BJ (cell line): ENCODE data around the gene CAPZA3. TPM values are rescaled to one million over a fixed set of nuclear protein-coding genes. Genes with fewer than 3 reads are reported as not detected.
"Not testable (repeated sequence)": the region's sequence is repeated elsewhere in the genome, so short reads cannot be mapped to it uniquely, and the experiment has no call there.

Experiments used
- CTCF ChIA-PET: fragments of 350-600 bp; formaldehyde crosslinking; extraction: SDS; loops from one replicate; lab custom pipeline; 2021; ENCODE audit warnings: antibody characterized with exemption, inconsistent platforms; lab: Yijun Ruan, JAX
- POLR2A ChIA-PET: fragments of 300-600 bp; sonication (Branson Sonifier 250); formaldehyde crosslinking; extraction: SDS; loops from one replicate; lab custom pipeline; 2021; ENCODE audit warnings: antibody characterized with exemption; lab: Charles Lee
- DNase-seq: peaks from one replicate; pipeline ENCODE4 v3.0.0-alpha.2; 2011; ENCODE audit warnings: low read depth
- H3K27me3 ChIP-seq: 2 replicates; pipeline ENCODE4 v1.6.0; 2011; ENCODE audit warnings: low read length; ENCODE audit not compliant: control insufficient read depth, insufficient read depth
- H3K36me3 ChIP-seq: 2 replicates; pipeline ENCODE4 v1.5.1; 2011; ENCODE audit warnings: low read length; ENCODE audit not compliant: control insufficient read depth, insufficient read depth
- H3K4me3 ChIP-seq: 2 replicates; pipeline ENCODE4 v1.5.1; 2011; ENCODE audit warnings: low read depth, mild to moderate bottlenecking, control low read depth, low read length
- CTCF ChIP-seq: IDR thresholded peaks from 2 replicates; pipeline ENCODE4 v1.5.1; 2011; ENCODE audit warnings: low read depth, mild to moderate bottlenecking, control low read depth, inconsistent platforms, low read length, moderate library complexity; ENCODE audit not compliant: insufficient read depth
- polyA plus RNA-seq: library from polyadenylated mRNA; depleted of rRNA; stranded (reverse); fragments of >200 nt; gene quantifications from 2 replicates; pipeline ENCODE4 v1.2.3, GENCODE V29; 2011

CAPZA3 gene
- polyA plus RNA-seq, 1 experiment = not detected

- CTCF ChIA-PET = interaction anchor here (0.8 to 1.0 kb wide), 2 partner anchors 32 to 502 kb away, joined by 3 read pairs; no protein-coding TSS in a partner anchor
Observed at GRCh38 chr12:18752280-18752920, 14.5 kb downstream of the CAPZA3 start.

GRCh38 chr12:18752947-18753346 is 15.0 kb downstream of the CAPZA3 start:
- DNase-seq = no peak
- ChIA-PET POLR2A (interaction anchor here (0.6 kb wide), 1 partner anchor 41 kb away, joined by 4 read pairs; no protein-coding TSS in a partner anchor), CTCF (no interaction called here)
- TF ChIP-seq CTCF = no peak
- Histone ChIP-seq H3K4me3 (no peak overlapping the region), H3K36me3 (no peaks in the 10 kb centered on the region), H3K27me3 (no peaks in the 10 kb centered on the region)

More at GRCh38 chr12:18752280-18752920, 14.5 kb downstream of the CAPZA3 start:
- POLR2A ChIA-PET = interaction anchor here (0.6 kb wide), 1 partner anchor 198 kb away, joined by 3 read pairs; no protein-coding TSS in a partner anchor
- DNase-seq = peak; percentile 13
- no peak for TF ChIP-seq CTCF
- no peaks in the 10 kb centered on the region for H3K27me3 ChIP-seq
- no peaks in the 10 kb centered on the region for H3K36me3 ChIP-seq
- H3K4me3 ChIP-seq = no peak overlapping the region

GRCh38 chr12:18753481-18754123 is 15.7 kb downstream of the CAPZA3 start:
- no peak for DNase-seq
- POLR2A ChIA-PET = interaction anchor here (0.6 kb wide), 1 partner anchor 41 kb away, joined by 4 read pairs; no protein-coding TSS in a partner anchor
- no peak for TF ChIP-seq CTCF
- CTCF ChIA-PET = interaction anchor here (1.7 kb wide), 1 partner anchor 10 kb away, joined by 5 read pairs; no protein-coding TSS in a partner anchor
- Histone ChIP-seq H3K4me3 (no peak overlapping the region), H3K36me3 (no peaks in the 10 kb centered on the region), H3K27me3 (no peaks in the 10 kb centered on the region)

- Histone ChIP-seq H3K4me3 (no peak overlapping the region), H3K36me3 (no peaks in the 10 kb centered on the region), H3K27me3 (no peaks in the 10 kb centered on the region)
- TF ChIP-seq CTCF = no peak
- POLR2A ChIA-PET = no interaction called here
- CTCF ChIA-PET = interaction anchor here (1.7 kb wide), 1 partner anchor 10 kb away, joined by 5 read pairs; no protein-coding TSS in a partner anchor
- no peak for DNase-seq
Observed at GRCh38 chr12:18754124-18754707, 16.3 kb downstream of the CAPZA3 start.

- TF ChIP-seq CTCF = no peak
- no peak for DNase-seq
- H3K36me3 ChIP-seq = no peaks in the 10 kb centered on the region
- no peaks in the 10 kb centered on the region for H3K27me3 ChIP-seq
- H3K4me3 ChIP-seq = no peak overlapping the region
- CTCF ChIA-PET = interaction anchor here (0.6 kb wide), 1 partner anchor 432 kb away, joined by 3 read pairs; no protein-coding TSS in a partner anchor
- POLR2A ChIA-PET = no interaction called here
Observed at GRCh38 chr12:18755341-18755740, 17.4 kb downstream of the CAPZA3 start.

- CTCF ChIA-PET, POLR2A ChIA-PET, H3K27me3 ChIP-seq, H3K4me3 ChIP-seq, H3K36me3 ChIP-seq, DNase-seq: not testable (repeated sequence)
Observed at GRCh38 chr12:18766479-18766878, 28.6 kb downstream of the CAPZA3 start.
